ENCODE measurements around the gene PLCD3.

DNA sequence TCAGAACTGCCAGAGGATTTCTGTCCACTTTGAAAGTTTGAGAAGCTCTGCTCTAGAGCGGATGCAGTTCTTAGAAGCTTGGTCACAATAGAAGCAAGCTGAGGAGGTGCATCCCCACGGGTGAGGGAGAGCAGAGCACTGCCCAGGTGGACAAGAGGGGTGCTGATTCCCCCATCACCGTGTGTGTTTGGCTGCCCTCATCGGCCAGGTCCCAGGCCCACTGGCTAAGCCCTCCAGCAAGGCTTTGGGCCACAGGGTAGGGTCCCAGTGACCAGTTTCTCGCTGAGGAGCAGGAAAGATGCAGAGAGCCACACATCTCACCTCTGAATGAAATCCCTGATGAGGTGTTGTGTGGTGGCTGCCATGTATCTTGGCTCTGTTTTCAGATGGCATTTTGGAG, 44.3 kb downstream of the PLCD3 start:
- no peak for TF ChIP-seq CHD2 (IDR thresholded peaks at IDR 0.05; ENCODE audit: low read length, partially characterized antibody)
- TF ChIP-seq SIN3A (IDR thresholded peaks at IDR 0.05; ENCODE audit: borderline replicate concordance, low read depth, low read length): no peak
- TF ChIP-seq, protein P1, sequence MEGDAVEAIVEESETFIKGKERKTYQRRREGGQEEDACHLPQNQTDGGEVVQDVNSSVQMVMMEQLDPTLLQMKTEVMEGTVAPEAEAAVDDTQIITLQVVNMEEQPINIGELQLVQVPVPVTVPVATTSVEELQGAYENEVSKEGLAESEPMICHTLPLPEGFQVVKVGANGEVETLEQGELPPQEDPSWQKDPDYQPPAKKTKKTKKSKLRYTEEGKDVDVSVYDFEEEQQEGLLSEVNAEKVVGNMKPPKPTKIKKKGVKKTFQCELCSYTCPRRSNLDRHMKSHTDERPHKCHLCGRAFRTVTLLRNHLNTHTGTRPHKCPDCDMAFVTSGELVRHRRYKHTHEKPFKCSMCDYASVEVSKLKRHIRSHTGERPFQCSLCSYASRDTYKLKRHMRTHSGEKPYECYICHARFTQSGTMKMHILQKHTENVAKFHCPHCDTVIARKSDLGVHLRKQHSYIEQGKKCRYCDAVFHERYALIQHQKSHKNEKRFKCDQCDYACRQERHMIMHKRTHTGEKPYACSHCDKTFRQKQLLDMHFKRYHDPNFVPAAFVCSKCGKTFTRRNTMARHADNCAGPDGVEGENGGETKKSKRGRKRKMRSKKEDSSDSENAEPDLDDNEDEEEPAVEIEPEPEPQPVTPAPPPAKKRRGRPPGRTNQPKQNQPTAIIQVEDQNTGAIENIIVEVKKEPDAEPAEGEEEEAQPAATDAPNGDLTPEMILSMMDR (IDR thresholded peaks at IDR 0.05): no peak
- TF ChIP-seq JUND (IDR thresholded peaks at IDR 0.05): no peak
- TF ChIP-seq, protein P2, sequence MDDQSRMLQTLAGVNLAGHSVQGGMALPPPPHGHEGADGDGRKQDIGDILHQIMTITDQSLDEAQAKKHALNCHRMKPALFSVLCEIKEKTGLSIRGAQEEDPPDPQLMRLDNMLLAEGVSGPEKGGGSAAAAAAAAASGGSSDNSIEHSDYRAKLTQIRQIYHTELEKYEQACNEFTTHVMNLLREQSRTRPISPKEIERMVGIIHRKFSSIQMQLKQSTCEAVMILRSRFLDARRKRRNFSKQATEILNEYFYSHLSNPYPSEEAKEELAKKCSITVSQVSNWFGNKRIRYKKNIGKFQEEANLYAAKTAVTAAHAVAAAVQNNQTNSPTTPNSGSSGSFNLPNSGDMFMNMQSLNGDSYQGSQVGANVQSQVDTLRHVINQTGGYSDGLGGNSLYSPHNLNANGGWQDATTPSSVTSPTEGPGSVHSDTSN (IDR thresholded peaks at IDR 0.05): no peak
- TF ChIP-seq, protein P3, sequence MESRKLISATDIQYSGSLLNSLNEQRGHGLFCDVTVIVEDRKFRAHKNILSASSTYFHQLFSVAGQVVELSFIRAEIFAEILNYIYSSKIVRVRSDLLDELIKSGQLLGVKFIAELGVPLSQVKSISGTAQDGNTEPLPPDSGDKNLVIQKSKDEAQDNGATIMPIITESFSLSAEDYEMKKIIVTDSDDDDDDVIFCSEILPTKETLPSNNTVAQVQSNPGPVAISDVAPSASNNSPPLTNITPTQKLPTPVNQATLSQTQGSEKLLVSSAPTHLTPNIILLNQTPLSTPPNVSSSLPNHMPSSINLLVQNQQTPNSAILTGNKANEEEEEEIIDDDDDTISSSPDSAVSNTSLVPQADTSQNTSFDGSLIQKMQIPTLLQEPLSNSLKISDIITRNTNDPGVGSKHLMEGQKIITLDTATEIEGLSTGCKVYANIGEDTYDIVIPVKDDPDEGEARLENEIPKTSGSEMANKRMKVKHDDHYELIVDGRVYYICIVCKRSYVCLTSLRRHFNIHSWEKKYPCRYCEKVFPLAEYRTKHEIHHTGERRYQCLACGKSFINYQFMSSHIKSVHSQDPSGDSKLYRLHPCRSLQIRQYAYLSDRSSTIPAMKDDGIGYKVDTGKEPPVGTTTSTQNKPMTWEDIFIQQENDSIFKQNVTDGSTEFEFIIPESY (IDR thresholded peaks at IDR 0.05; ENCODE audit: borderline replicate concordance, low read depth): no peak
- TF ChIP-seq EZH2phosphoT487 (IDR thresholded peaks at IDR 0.05; ENCODE audit: borderline replicate concordance, low read depth): no peak
- TF ChIP-seq RAD21 (IDR thresholded peaks at IDR 0.05; ENCODE audit: low read length): no peak
- TF ChIP-seq RFX5 (IDR thresholded peaks at IDR 0.05; ENCODE audit: low read length): no peak
- no peak for TF ChIP-seq POLR2AphosphoS5 (IDR thresholded peaks at IDR 0.05; ENCODE audit: low read depth, low read length)
- TF ChIP-seq, protein P4, sequence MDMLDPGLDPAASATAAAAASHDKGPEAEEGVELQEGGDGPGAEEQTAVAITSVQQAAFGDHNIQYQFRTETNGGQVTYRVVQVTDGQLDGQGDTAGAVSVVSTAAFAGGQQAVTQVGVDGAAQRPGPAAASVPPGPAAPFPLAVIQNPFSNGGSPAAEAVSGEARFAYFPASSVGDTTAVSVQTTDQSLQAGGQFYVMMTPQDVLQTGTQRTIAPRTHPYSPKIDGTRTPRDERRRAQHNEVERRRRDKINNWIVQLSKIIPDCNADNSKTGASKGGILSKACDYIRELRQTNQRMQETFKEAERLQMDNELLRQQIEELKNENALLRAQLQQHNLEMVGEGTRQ (IDR thresholded peaks at IDR 0.05; ENCODE audit: borderline replicate concordance, low read depth, low read length): no peak
- TF ChIP-seq, protein P5, sequence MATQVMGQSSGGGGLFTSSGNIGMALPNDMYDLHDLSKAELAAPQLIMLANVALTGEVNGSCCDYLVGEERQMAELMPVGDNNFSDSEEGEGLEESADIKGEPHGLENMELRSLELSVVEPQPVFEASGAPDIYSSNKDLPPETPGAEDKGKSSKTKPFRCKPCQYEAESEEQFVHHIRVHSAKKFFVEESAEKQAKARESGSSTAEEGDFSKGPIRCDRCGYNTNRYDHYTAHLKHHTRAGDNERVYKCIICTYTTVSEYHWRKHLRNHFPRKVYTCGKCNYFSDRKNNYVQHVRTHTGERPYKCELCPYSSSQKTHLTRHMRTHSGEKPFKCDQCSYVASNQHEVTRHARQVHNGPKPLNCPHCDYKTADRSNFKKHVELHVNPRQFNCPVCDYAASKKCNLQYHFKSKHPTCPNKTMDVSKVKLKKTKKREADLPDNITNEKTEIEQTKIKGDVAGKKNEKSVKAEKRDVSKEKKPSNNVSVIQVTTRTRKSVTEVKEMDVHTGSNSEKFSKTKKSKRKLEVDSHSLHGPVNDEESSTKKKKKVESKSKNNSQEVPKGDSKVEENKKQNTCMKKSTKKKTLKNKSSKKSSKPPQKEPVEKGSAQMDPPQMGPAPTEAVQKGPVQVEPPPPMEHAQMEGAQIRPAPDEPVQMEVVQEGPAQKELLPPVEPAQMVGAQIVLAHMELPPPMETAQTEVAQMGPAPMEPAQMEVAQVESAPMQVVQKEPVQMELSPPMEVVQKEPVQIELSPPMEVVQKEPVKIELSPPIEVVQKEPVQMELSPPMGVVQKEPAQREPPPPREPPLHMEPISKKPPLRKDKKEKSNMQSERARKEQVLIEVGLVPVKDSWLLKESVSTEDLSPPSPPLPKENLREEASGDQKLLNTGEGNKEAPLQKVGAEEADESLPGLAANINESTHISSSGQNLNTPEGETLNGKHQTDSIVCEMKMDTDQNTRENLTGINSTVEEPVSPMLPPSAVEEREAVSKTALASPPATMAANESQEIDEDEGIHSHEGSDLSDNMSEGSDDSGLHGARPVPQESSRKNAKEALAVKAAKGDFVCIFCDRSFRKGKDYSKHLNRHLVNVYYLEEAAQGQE (IDR thresholded peaks at IDR 0.05; ENCODE audit: low read depth, low read length): no peak
- no peak for TF ChIP-seq TAF1 (IDR thresholded peaks at IDR 0.05; ENCODE audit: borderline replicate concordance, low read depth, low read length)
